HCEC 1CT (cell line): ENCODE measurements around the gene GPA33.
"Not testable (repeated sequence)": the region's sequence is repeated elsewhere in the genome, so short reads cannot be mapped to it uniquely, and the experiment has no call there.

Experiments
- DNase-seq: peaks from one replicate; pipeline ENCODE4 v3.0.0-alpha.2; 2017

GPA33 gene

DNA sequence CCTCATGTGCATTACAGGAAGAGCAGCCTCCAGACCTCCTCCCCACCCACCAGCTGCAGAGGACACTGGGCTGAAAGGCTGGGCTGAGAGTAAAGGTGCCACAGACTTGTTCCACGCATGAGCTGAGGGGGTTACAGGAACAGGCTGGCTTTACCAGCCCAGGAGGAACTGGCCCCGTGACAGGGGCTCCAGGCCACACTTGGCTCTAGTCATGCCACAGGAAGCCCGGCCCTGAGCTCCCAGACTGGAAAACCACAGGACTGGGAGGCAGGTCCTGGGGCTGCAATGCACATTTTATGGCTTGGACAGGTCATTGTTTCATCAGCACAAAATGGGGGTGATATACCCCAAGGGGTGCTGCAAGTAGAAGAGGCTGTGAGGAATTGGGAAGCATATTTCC is 35.6 kb downstream of the GPA33 start:
- DNase-seq = no peak

GRCh38 chr1:167052389-167052788 is 37.8 kb downstream of the GPA33 start:
- peak; percentile 9 for DNase-seq

DNA sequence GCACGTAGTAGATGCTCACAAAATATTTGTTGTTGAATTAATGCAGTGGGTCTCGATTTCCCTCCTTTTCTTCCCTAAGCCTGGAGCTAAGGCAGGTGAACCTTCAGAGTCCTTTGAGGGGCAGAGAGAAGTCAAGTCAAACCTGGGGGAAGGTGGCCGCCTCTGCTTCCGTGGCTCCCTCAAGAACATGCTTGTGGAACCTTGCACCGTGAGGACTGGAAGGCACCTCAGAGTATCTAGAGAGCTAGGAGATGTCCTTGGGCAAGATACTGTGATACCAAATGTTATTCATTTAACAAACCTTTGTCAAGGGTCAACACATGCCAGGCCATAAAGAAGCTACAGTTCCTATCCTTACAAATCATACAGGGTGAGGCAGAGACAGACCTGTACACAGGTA is 38.3 kb downstream of the GPA33 start:
- DNase-seq = no peak

DNA sequence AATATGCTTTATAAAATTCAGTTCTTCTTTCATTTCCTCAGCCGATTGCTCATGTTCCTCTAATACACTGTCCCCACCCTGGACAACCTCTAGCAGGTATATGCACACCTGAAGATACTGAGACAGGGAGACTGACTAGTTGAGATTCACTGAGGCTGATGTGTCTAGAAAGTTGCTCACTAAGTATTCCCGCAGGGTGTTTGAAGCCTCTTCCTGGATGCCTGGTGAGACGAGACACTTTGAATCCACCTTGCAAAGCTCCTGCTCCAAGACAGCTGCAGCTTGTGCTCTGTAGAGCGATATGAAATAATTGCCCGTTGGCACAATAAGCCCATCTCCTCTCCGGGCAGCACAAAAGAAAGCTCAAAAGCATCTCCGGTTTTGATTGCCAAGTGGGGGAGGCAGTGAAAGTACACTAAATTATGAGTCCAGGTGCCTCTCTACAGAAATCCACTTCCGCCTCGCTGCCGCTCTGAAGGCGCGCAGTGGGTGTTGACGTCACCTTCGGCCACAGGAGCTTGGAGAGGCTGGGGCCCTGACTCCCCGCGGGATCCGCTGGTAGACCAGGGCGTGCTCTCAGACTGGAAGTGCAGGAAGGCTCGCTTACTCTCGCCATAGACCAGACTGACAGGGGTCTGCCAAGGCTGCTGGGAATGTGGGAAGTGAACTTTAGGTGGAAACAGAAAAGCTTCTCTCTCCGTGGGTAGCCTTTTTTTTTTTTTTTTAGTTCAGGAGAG is 46.3 kb downstream of the GPA33 start:
- peak; percentile 20 for DNase-seq

DNA sequence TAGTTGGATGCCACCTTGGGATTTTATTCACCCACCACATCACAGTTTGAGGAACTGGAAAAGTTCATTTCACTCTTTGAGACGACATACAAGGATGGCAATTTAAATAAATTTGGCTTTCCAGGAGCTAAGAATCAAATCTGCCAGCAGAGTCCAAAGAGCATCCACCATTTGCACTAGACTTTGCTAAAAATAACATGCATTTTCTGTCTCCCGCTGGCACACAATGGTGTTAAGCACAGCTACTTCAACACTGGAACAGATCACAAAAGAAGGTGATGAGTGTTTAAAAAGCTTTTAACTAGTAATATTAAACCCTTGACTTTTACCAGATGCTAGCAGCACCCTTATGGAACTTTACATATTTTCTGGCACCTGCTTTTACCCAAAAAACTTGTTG is 56.5 kb downstream of the GPA33 start:
- no peak for DNase-seq

DNA sequence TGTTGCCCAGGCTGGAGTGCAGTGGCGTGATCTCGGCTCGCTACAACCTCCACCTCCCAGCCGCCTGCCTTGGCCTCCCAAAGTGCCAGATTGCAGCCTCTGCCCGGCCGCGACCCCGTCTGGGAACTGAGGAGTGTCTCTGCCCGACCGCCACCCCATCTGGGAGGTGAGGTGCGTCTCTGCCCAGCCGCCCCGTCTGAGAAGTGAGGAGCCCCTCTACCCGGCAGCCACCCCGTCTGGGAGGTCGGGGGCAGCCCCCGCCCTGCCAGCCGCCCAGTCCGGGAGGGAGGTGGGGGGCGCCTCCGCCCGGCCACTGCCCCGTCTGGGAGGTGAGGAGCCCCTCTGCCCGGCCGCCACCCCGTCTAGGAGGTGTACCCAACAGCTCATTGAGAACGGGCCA is 60.6 kb downstream of the GPA33 start:
- DNase-seq = not testable (repeated sequence)

GRCh38 chr1:167022384-167022783 is 67.8 kb downstream of the GPA33 start:
- no peak for DNase-seq

DNA sequence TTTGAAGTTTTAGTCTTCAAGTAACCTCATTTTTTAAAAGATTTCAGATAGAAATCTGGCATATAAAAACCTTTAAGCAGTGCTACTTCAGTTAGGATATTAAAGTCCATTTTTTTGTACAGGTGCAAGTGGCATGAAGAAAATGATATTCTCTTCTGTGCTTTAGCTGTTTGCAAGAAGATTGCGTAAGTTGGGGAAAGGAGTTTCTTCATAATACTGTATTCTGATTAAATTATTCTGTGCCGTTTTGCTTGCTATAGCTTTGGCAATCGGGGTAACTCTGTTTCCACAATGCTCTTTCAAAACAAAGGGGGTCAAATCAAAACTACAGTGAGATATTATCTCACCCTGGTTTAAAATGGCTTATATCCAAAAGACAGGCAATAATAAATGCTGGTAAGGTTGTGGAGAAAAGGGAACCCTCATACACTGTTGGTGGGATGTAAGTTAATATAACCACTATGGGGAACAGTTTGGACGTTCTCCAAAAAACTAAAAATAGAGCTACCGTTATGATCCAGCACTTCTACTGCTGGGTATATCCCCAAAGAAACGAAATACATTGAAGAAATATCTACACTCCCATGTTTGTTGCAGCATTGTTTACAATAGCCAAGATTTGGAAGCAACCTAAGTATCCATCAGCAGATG is 74.0 kb downstream of the GPA33 start:
- no peak for DNase-seq

GRCh38 chr1:167013108-167013929 is 76.9 kb downstream of the GPA33 start:
- no peak for DNase-seq

DNA sequence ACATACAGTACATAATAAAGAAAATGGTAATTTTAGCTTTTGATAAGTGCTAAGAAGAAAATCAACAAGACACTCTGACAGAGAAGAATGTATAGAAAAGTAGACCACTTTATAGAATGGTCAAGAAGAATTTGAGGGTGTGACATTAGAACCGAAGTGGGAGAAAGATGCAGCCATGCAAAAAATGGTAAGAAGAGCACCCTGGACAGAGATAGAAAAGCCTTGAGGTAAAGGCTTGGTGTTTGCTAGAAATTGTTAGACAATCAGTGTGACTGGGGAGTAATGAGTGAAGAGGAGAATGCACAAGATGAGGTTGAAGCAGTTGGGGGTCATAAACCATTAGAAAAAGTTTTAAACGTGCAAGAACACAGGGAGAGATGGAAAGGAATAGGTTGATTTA is 77.6 kb downstream of the GPA33 start:
- DNase-seq = no peak

DNA sequence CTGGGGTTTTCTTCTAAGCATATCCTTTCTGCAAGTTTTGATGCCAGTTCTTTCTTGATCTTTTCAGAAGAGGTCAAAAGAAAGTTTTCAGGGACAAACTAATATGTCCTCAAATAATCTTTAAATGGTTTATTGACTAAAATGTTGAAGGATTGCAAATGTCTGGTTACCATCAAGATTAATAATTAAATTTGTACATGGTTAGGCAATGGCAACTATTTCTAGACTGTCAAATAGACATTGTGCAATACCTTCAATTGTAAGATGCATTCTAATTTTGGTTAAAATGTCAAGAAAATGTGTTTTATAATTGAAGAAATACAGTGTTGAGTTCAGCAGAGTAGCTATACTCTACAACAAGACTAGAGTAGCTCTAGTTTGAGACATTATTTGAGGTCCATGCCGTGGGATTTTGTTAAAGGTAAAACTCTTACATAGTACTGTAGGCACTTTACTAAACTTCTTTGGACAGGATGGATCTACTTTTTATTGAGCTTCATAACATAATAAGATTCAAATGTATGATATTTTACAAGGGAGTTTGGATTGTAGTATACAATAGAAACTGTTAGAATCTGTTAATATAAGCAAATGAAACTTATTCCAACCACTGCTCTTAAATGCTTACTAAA is 78.5 kb downstream of the GPA33 start:
- no peak for DNase-seq

GRCh38 chr1:167003711-167004110 is 86.5 kb downstream of the GPA33 start:
- no peak for DNase-seq
